K562 (cell line): Measurements from ENCODE around the gene DGKB. TPM values are rescaled to one million over a fixed set of nuclear protein-coding genes. Genes with fewer than 3 reads are reported as not detected.

ENCODE experiments used
- ATAC-seq: fragments of 200-7000 bp; cut with Tn5 transposase; 3 replicates; pipeline ENCODE4 v1.9.1; 2020; ENCODE audit warnings: moderate library complexity
- BruUV-seq: library from RNA; stranded (reverse); fragments of 400-500 nt; replicated peaks from 2 replicates; lab custom pipeline; 2021; lab: Mats Ljungman, UMichigan
- CTCF ChIA-PET: fragments of 300-600 bp; formaldehyde crosslinking; extraction: SDS; loops from one replicate; lab custom pipeline; 2021; ENCODE audit warnings: low intra/inter-chr PET ratio; lab: Yijun Ruan, JAX
- POLR2A ChIA-PET: fragments of 300-600, 350-650 bp; sonication (Branson Sonifier 250); formaldehyde crosslinking; extraction: SDS; loops from one replicate; lab custom pipeline; 2021; ENCODE audit warnings: antibody characterized with exemption, inconsistent platforms; lab: Yijun Ruan, JAX
- DNase-seq, 4 experiments: peaks; one replicate each; pipeline versions ENCODE4 v3.0.0 to v3.0.0-alpha.2; 2011 to 2018; ENCODE audit warnings: low spot score in 3 of 4, mixed read lengths in 3 of 4; ENCODE audit errors: extremely low read depth in 1 of 4
- FAIRE-seq: peaks from 2 replicates; lab custom pipeline; 2011; peaks lifted over from hg19 to GRCh38; lab: Jason Lieb, UNC
- H2AFZ ChIP-seq: 2 replicates; pipeline ENCODE4 v1.6.0; 2011; ENCODE audit warnings: low read depth, low read length, control low read depth, inconsistent platforms
- H3K27ac ChIP-seq: fragments of 200-600 bp; 3 replicates; pipeline ENCODE4 v1.8.0; 2011; ENCODE audit warnings: low read depth, mild to moderate bottlenecking, control low read depth, inconsistent platforms, low read length, moderate library complexity, mixed read lengths; ENCODE audit errors: extremely low read depth
- H3K27me3 ChIP-seq, 2 experiments: fragments of 300-600 bp in 1 of 2; 2 replicates in 1 of 2; 3 replicates in 1 of 2; pipeline versions ENCODE4 v1.6.0 to v1.8.0; 2011; ENCODE audit warnings: inconsistent platforms in 2 of 2, low read length in 2 of 2, mild to moderate bottlenecking in 1 of 2, mixed read lengths in 1 of 2, moderate library complexity in 1 of 2; ENCODE audit not compliant: control insufficient read depth in 2 of 2, insufficient read depth in 2 of 2
- H3K36me3 ChIP-seq: fragments of 300-600 bp; 3 replicates; pipeline ENCODE4 v1.8.0; 2011; ENCODE audit warnings: mild to moderate bottlenecking, low read length, inconsistent platforms; ENCODE audit not compliant: control insufficient read depth, insufficient read depth
- H3K4me1 ChIP-seq, 2 experiments: fragments of 200-600 bp in 1 of 2; replicated peaks in 1 of 2; 2 replicates in 1 of 2; 3 replicates in 1 of 2; pipeline versions ENCODE4 v1.5.1 to v1.8.0; 2011; ENCODE audit warnings: inconsistent platforms in 2 of 2, low read length in 2 of 2, mild to moderate bottlenecking in 1 of 2, mixed read lengths in 1 of 2, moderate library complexity in 1 of 2; ENCODE audit not compliant: control insufficient read depth in 2 of 2, insufficient read depth in 2 of 2
- H3K4me2 ChIP-seq: 2 replicates; pipeline ENCODE4 v1.6.1; 2011; ENCODE audit warnings: low read length, control low read depth, inconsistent platforms, mixed read lengths; ENCODE audit not compliant: insufficient read depth
- H3K4me3 ChIP-seq: fragments of 200-600 bp; sonication (generic), shearing (Covaris generic); 2 replicates; pipeline ENCODE4 v1.5.1; 2016; ENCODE audit warnings: control low read depth, inconsistent platforms
- H3K79me2 ChIP-seq: fragments of 200-600 bp; 3 replicates; pipeline ENCODE4 v1.8.0; 2011; ENCODE audit warnings: low read length, inconsistent platforms; ENCODE audit not compliant: control insufficient read depth, insufficient read depth
- H3K9ac ChIP-seq, 2 experiments: 2 replicates each; pipeline versions ENCODE4 v1.6.0 to v1.6.1; 2011; ENCODE audit warnings: low read depth in 2 of 2, low read length in 2 of 2, control low read depth in 1 of 2, inconsistent platforms in 1 of 2, mild to moderate bottlenecking in 1 of 2, mixed read lengths in 1 of 2; ENCODE audit not compliant: insufficient read depth in 1 of 2
- H3K9me1 ChIP-seq: one replicate; pipeline ENCODE4 v1.6.0; 2011; ENCODE audit warnings: inconsistent platforms, mild to moderate bottlenecking, low read length, moderate library complexity; ENCODE audit not compliant: control insufficient read depth, insufficient read depth
- H3K9me3 ChIP-seq: replicated peaks from 2 replicates; pipeline ENCODE4 v1.5.1; 2011; ENCODE audit warnings: low read depth, low read length, inconsistent platforms; ENCODE audit not compliant: control insufficient read depth, insufficient read depth
- H4K20me1 ChIP-seq: replicated peaks from 2 replicates; pipeline ENCODE4 v1.6.1; 2011; ENCODE audit warnings: low read length, inconsistent platforms, mixed read lengths; ENCODE audit not compliant: control insufficient read depth, insufficient read depth
- ARHGAP35 ChIP-seq: fragments of 450-650 bp; IDR thresholded peaks from 2 replicates; pipeline ENCODE4 v1.6.1; 2018; ENCODE audit not compliant: partially characterized antibody
- GABPB1 ChIP-seq: sonication (generic); formaldehyde crosslinking; IDR thresholded peaks from 2 replicates; pipeline ENCODE4 v1.8.0; 2022; ENCODE audit warnings: mild to moderate bottlenecking, missing genetic modification reagents
- RAD21 ChIP-seq, 2 experiments: fragments of 250-450 bp in 1 of 2; fragments of 450-650 bp in 1 of 2; sonication (Bioruptor Pico) in 1 of 2; formaldehyde crosslinking in 1 of 2; IDR thresholded peaks in 1 of 2; conservative IDR thresholded peaks in 1 of 2; 2 replicates each; pipeline versions ENCODE4 v1.4.0 to v1.8.0; 2020 to 2022; ENCODE audit warnings: mild to moderate bottlenecking in 2 of 2, moderate library complexity in 1 of 2
- ZNF583 ChIP-seq: fragments of 250-450 bp; sonication (Bioruptor Pico); IDR thresholded peaks from 2 replicates; pipeline ENCODE4 v1.4.0; 2020
- ZNF639 ChIP-seq, 2 experiments: fragments of 200-800 bp in 1 of 2; sonication (Bioruptor generic) in 1 of 2; sonication (generic) in 1 of 2; formaldehyde crosslinking in 1 of 2; IDR thresholded peaks in 1 of 2; conservative IDR thresholded peaks in 1 of 2; 2 replicates each; pipeline versions ENCODE4 v1.5.0 to v1.6.1; 2016 to 2020; ENCODE audit warnings: missing compliant biosample characterization in 1 of 2, missing genetic modification characterization in 1 of 2, missing genetic modification reagents in 1 of 2
- in situ Hi-C: fragments of 300-500 bp; cut with MboI; formaldehyde crosslinking; loops from 4 replicates; pipeline ENCODE4 v1.15.0; 2018; ENCODE audit warnings: inconsistent platforms, mixed read lengths
- intact Hi-C: fragments of 100-400 bp; cut with micrococcal nuclease; formaldehyde crosslinking; loops from 2 replicates; pipeline ENCODE4 v1.14.2; 2022
- polyA plus RNA-seq, 8 experiments: library from polyadenylated mRNA; depleted of rRNA in 4 of 8; stranded (reverse) in 5 of 8; unstranded in 3 of 8; fragments of >200 nt; fragmentation: Nextera tagmentation in 2 of 8; fragmentation: Illumina TruSeq in 1 of 8; extraction: Ambion mirVana in 2 of 8; extraction: Trizol in 1 of 8; gene quantifications; 2 replicates each; pipeline versions ENCODE4 v1.2.1 to v1.2.3, GENCODE V29; 2011 to 2014; ENCODE audit warnings: inconsistent platforms in 1 of 8, missing spikeins in 1 of 8
- total RNA-seq, 7 experiments: library from RNA; depleted of rRNA in 6 of 7; stranded (reverse); fragments of >200 nt in 6 of 7; fragmentation: Illumina TruSeq in 2 of 7; extraction: Trizol in 2 of 7; gene quantifications; 2 replicates each; pipeline versions ENCODE4 v1.2.1 to v1.2.3, GENCODE V29; 2011 to 2021; ENCODE audit warnings: low replicate concordance in 1 of 7

DGKB gene
- total and polyA plus RNA-seq, 9 of the 15 experiments (the other 6 are each of a cell fraction or from before 2014, with no cell fraction given), result 0.01 TPM; not detected in 8

- H3K9me3 ChIP-seq, result no peaks in the 10 kb centered on the region
- ChIA-PET CTCF (interaction anchor here (0.7 kb wide), 1 partner anchor 27 kb away, joined by 3 read pairs; no protein-coding TSS in a partner anchor), POLR2A (no interaction called here)
- H3K79me2 ChIP-seq, result no peaks in the 10 kb centered on the region
- intact Hi-C loops (no loop called here), in situ Hi-C loops (no loop called here)
- FAIRE-seq, result no peak
- TF ChIP-seq RAD21 (CRISPR knock-in tag; conservative IDR thresholded peaks at IDR 0.05 in 1 of 2, IDR thresholded peaks at IDR 0.05 in 1 of 2) (peak in 1 of 2 experiments; percentile 22; a peak in 1 of 4 replicates), ARHGAP35 (no peak), ZNF639 (CRISPR knock-in tag; conservative IDR thresholded peaks at IDR 0.05 in 1 of 2, IDR thresholded peaks at IDR 0.05 in 1 of 2) (no peak), ZNF583 (CRISPR knock-in tag) (no peak), GABPB1 (no peak)
- H3K4me2 ChIP-seq, result no peak overlapping the region
- H3K9me1 ChIP-seq, result no peaks in the 10 kb centered on the region
- H2AFZ ChIP-seq, result no peak overlapping the region
- H3K9ac ChIP-seq, result no peak overlapping the region
- H3K36me3 ChIP-seq, result no peaks in the 10 kb centered on the region
- H3K27ac ChIP-seq, result no peak overlapping the region
- BruUV-seq, result no TSS peak
- no peaks in the 10 kb centered on the region for H3K27me3 ChIP-seq
- DNase-seq, result no peak
- no peak overlapping the region for H3K4me3 ChIP-seq
- no peaks in the 10 kb centered on the region for H3K4me1 ChIP-seq
- no peaks in the 10 kb centered on the region for H4K20me1 ChIP-seq
- ATAC-seq, result no peak
Measured at GRCh38 chr7:14698239-14698638, 204.3 kb downstream of the DGKB start.
